B cell (primary cell): ENCODE measurements around the gene FKBP1C. TPM values are rescaled to one million over a fixed set of nuclear protein-coding genes. Genes with fewer than 3 reads are reported as not detected.

ENCODE experiments used
- ATAC-seq: fragments of 200-7000 bp; cut with Tn5 transposase; one replicate; pipeline ENCODE4 v1.10.0; 2021; ENCODE audit warnings: low read depth, mild to moderate bottlenecking, moderate number of reproducible peaks, moderate library complexity
- CTCF ChIA-PET: fragments of 350-600 bp; sonication (Branson Sonifier 250); formaldehyde crosslinking; loops from one replicate; lab custom pipeline; 2021; ENCODE audit warnings: antibody characterized with exemption, inconsistent platforms; lab: Charles Lee
- POLR2A ChIA-PET: fragments of 350-600 bp; sonication (Branson Sonifier 250); formaldehyde crosslinking; loops from one replicate; lab custom pipeline; 2021; ENCODE audit warnings: antibody characterized with exemption; lab: Charles Lee
- DNase-seq: peaks from one replicate; pipeline ENCODE4 v3.0.0; 2013
- H2AFZ ChIP-seq: 2 replicates; pipeline ENCODE4 v1.6.1; 2012; ENCODE audit warnings: mild to moderate bottlenecking, low read depth, low read length; ENCODE audit not compliant: insufficient read depth, poor library complexity, severe bottlenecking
- H3K27ac ChIP-seq, 2 donors: 1 replicate in 1 of 2; 2 replicates in 1 of 2; pipeline ENCODE4 v1.5.1; 2012 to 2013; ENCODE audit warnings: low read length in 2 of 2, mild to moderate bottlenecking in 2 of 2, moderate library complexity in 1 of 2
- H3K27me3 ChIP-seq, 4 experiments: fragments of 200-600 bp in 1 of 4; sonication (generic) in 1 of 4; replicated peaks in 1 of 4; 1 replicate in 2 of 4; 2 replicates in 2 of 4; pipeline versions ENCODE4 v1.6.1 to v1.7.0; 2013 to 2016; ENCODE audit warnings: low read length in 3 of 4, mild to moderate bottlenecking in 2 of 4, mixed read lengths in 1 of 4, moderate library complexity in 1 of 4; ENCODE audit not compliant: insufficient read depth in 4 of 4, control insufficient read depth in 3 of 4; ENCODE audit errors: control extremely low read depth in 1 of 4
- H3K36me3 ChIP-seq, 2 experiments: replicated peaks in 1 of 2; 1 replicate in 1 of 2; 2 replicates in 1 of 2; pipeline versions ENCODE4 v1.6.1 to v1.7.1; 2013; ENCODE audit warnings: low read length in 1 of 2; ENCODE audit not compliant: insufficient read depth in 2 of 2, control insufficient read depth in 1 of 2; ENCODE audit errors: control extremely low read depth in 1 of 2, extremely low read depth in 1 of 2
- H3K4me1 ChIP-seq, 2 donors: fragments of 200-600 bp in 1 of 2; sonication (generic) in 1 of 2; 1 replicate in 1 of 2; 2 replicates in 1 of 2; pipeline versions ENCODE4 v1.5.1 to v1.6.1; 2013 to 2017; ENCODE audit warnings: low read length in 2 of 2; ENCODE audit not compliant: control insufficient read depth in 2 of 2, insufficient read depth in 2 of 2
- H3K4me2 ChIP-seq: replicated peaks from 2 replicates; pipeline ENCODE3; 2012; ENCODE audit warnings: mild to moderate bottlenecking, low read depth, low read length; ENCODE audit not compliant: poor library complexity, severe bottlenecking
- H3K4me3 ChIP-seq, 5 experiments: fragments of 200-600 bp in 1 of 5; sonication (generic) in 1 of 5; 1 replicate in 3 of 5; 2 replicates in 2 of 5; pipeline versions ENCODE4 v1.5.1 to v1.7.0; 2011 to 2016; ENCODE audit warnings: low read length in 4 of 5, mild to moderate bottlenecking in 4 of 5, low read depth in 2 of 5, control low read depth in 1 of 5, moderate library complexity in 1 of 5; ENCODE audit not compliant: insufficient read depth in 1 of 5; ENCODE audit errors: control extremely low read depth in 1 of 5, extremely low read depth in 1 of 5
- H3K79me2 ChIP-seq: fragments of 200-600 bp; sonication (generic); one replicate; pipeline ENCODE4 v1.6.0; 2016; ENCODE audit warnings: low read length; ENCODE audit not compliant: control insufficient read depth, insufficient read depth
- H3K9ac ChIP-seq: fragments of 200-600 bp; sonication (generic); 2 replicates; pipeline ENCODE4 v1.6.1; 2017; ENCODE audit warnings: mild to moderate bottlenecking, low read length, moderate library complexity
- H3K9me3 ChIP-seq, 3 donors: one replicate each; pipeline versions ENCODE4 v1.6.1 to v1.7.1; 2013; ENCODE audit warnings: low read length in 2 of 3; ENCODE audit not compliant: control insufficient read depth in 2 of 3, insufficient read depth in 1 of 3; ENCODE audit errors: control extremely low read depth in 1 of 3
- H4K20me1 ChIP-seq: 2 replicates; pipeline ENCODE4 v1.6.0; 2012; ENCODE audit warnings: mild to moderate bottlenecking, low read length; ENCODE audit not compliant: insufficient read depth, control insufficient read depth, poor library complexity, severe bottlenecking
- H3K27ac Mint-ChIP-seq: one replicate; pipeline ENCODE4 v1.8.0; 2021; ENCODE audit warnings: mixed read lengths
- H3K27me3 Mint-ChIP-seq: one replicate; pipeline ENCODE4 v1.8.0; 2021; ENCODE audit warnings: mixed read lengths
- H3K4me1 Mint-ChIP-seq: one replicate; pipeline ENCODE4 v1.8.0; 2021; ENCODE audit warnings: mixed read lengths
- H3K4me3 Mint-ChIP-seq: one replicate; pipeline ENCODE4 v1.8.0; 2021; ENCODE audit warnings: mixed read lengths
- H3K9me3 Mint-ChIP-seq: one replicate; pipeline ENCODE4 v1.8.0; 2022; ENCODE audit warnings: mixed read lengths; ENCODE audit not compliant: insufficient read depth
- CTCF ChIP-seq: fragments of 200-600 bp; IDR thresholded peaks from one replicate; pipeline ENCODE4 v1.8.0; 2022; ENCODE audit warnings: antibody characterized with exemption, mild to moderate bottlenecking
- EZH2 ChIP-seq: IDR thresholded peaks from 2 replicates; pipeline ENCODE4 v1.6.1; 2012; ENCODE audit warnings: borderline replicate concordance, low read depth, mild to moderate bottlenecking, moderate library complexity, low read length; ENCODE audit not compliant: insufficient read depth, poor library complexity, severe bottlenecking
- WGBS: methylation state at CpG from one replicate; pipeline ENCODE4 v1.1.5; 2013; ENCODE audit warnings: missing lambda C conversion rate; ENCODE audit not compliant: insufficient coverage; 5-methylcytosine and 5-hydroxymethylcytosine counted together
- intact Hi-C: fragments of 100-400 bp; cut with micrococcal nuclease; formaldehyde crosslinking; loops from one replicate; pipeline ENCODE4 v1.10.0; 2022
- polyA plus RNA-seq: library from polyadenylated mRNA; depleted of rRNA; stranded (reverse); fragments of >200 nt; gene quantifications from 2 replicates; pipeline ENCODE4 v1.2.3, GENCODE V29; 2012
- total RNA-seq, 2 donors: library from RNA; stranded (reverse); fragments of 120-200 nt in 1 of 2; gene quantifications; 1 replicate in 1 of 2; 2 replicates in 1 of 2; pipeline versions ENCODE4 v1.2.3 to v1.2.4, GENCODE V29; 2013 to 2022

FKBP1C gene
- total and polyA plus RNA-seq, 2 donors (not counting 1 experiment from before 2014, with no cell fraction given), result not detected

- Histone ChIP-seq H3K4me3 (no peak overlapping the region), H3K36me3 (no peaks in the 10 kb centered on the region), H2AFZ (no peak overlapping the region), H3K4me1 (no peaks in the 10 kb centered on the region), H4K20me1 (no peaks in the 10 kb centered on the region), H3K9ac (no peak overlapping the region), H3K79me2 (no peaks in the 10 kb centered on the region), H3K27ac (no peak overlapping the region), H3K4me2 (no peak overlapping the region), H3K9me3 (peaks cover 0 to 6% (median 0%) of the 10 kb centered on the region in 3 donors), H3K27me3 (no peaks in the 10 kb centered on the region)
- DNase-seq, result no peak
- CTCF ChIA-PET, result no interaction called here
- no peaks in the 10 kb centered on the region for H3K27me3 Mint-ChIP-seq
- no peaks in the 10 kb centered on the region for H3K9me3 Mint-ChIP-seq
- no peak for ATAC-seq
- TF ChIP-seq CTCF (no peak), EZH2 (no peak)
- no peaks in the 10 kb centered on the region for H3K4me1 Mint-ChIP-seq
- POLR2A ChIA-PET, result no interaction called here
- H3K27ac Mint-ChIP-seq, result no peak overlapping the region
- intact Hi-C loops, result no loop called here
- H3K4me3 Mint-ChIP-seq, result no peak overlapping the region
Measured at GRCh38 chr6:63197741-63198140, 13.5 kb upstream of the FKBP1C start.

GRCh38 chr6:63213325-63213724, 2.1 kb downstream of the FKBP1C start:
- CTCF ChIA-PET, result no interaction called here
- intact Hi-C loops, result no loop called here
- H3K27ac ChIP-seq, result no peak overlapping the region

More at GRCh38 chr6:63213325-63213724, 2.1 kb downstream of the FKBP1C start:
- Mint-ChIP-seq H3K4me3 (no peak overlapping the region), H3K27me3 (no peaks in the 10 kb centered on the region), H3K27ac (no peak overlapping the region), H3K9me3 (peaks cover 9% of the 10 kb centered on the region), H3K4me1 (no peaks in the 10 kb centered on the region)
- Histone ChIP-seq H3K27me3 (no peaks in the 10 kb centered on the region), H3K4me1 (no peaks in the 10 kb centered on the region), H3K36me3 (no peaks in the 10 kb centered on the region), H4K20me1 (no peaks in the 10 kb centered on the region), H3K4me2 (no peak overlapping the region), H3K4me3 (no peak overlapping the region), H2AFZ (no peak overlapping the region), H3K9ac (no peak overlapping the region), H3K79me2 (no peaks in the 10 kb centered on the region), H3K9me3 (peaks cover 0 to 10% (median 0%) of the 10 kb centered on the region in 3 donors)
- ATAC-seq (no peak), DNase-seq (no peak)
- TF ChIP-seq EZH2, result no peak
- no peak for TF ChIP-seq CTCF
- WGBS, result no CpG with 5 or more reads among the region's 2 CpGs
- POLR2A ChIA-PET, result no interaction called here
